Panc1 (cell line): ENCODE data around the gene CLDN4.

Source experiments
- CTCF ChIP-seq: fragments of 450-650 bp; IDR thresholded peaks from 2 replicates; pipeline ENCODE4 v1.5.1; 2017; ENCODE audit warnings: mild to moderate bottlenecking
- POLR2AphosphoS5 ChIP-seq: IDR thresholded peaks from 2 replicates; pipeline ENCODE4 v1.6.1; 2012; ENCODE audit warnings: mild to moderate bottlenecking, low read depth, low read length, moderate library complexity
- REST ChIP-seq, 2 experiments: IDR thresholded peaks; 2 replicates each; pipeline ENCODE4 v1.6.1; 2011 to 2012; ENCODE audit warnings: low read depth in 2 of 2, control low read depth in 1 of 2, low read length in 1 of 2, mild to moderate bottlenecking in 1 of 2, moderate library complexity in 1 of 2; ENCODE audit not compliant: insufficient read depth in 1 of 2
- SIN3A ChIP-seq: IDR thresholded peaks from 2 replicates; pipeline ENCODE4 v1.6.1; 2012; ENCODE audit warnings: low read depth, mild to moderate bottlenecking, low read length, moderate library complexity, borderline replicate concordance; ENCODE audit not compliant: insufficient read depth
- TCF7L2 ChIP-seq: IDR thresholded peaks from 2 replicates; pipeline ENCODE4 v1.6.1; 2011; ENCODE audit warnings: mild to moderate bottlenecking, low read depth, low read length, inconsistent platforms

GRCh38 chr7:73882047-73882402, 51.2 kb downstream of the CLDN4 start:
- no peak for TF ChIP-seq CTCF
- TF ChIP-seq POLR2AphosphoS5, result no peak
- TF ChIP-seq SIN3A, result no peak
- no peak for TF ChIP-seq REST (IDR thresholded peaks at IDR 0.05; ENCODE audit: insufficient read depth in 1 of 2, low read depth in 2 of 2, low read length in 1 of 2)
- TF ChIP-seq TCF7L2, result no peak
